ENCODE data around the gene ZNF462.
A peak's percentile ranks its signal among the peaks of the same experiment; 100 is the strongest.

ZNF462 gene

DNA sequence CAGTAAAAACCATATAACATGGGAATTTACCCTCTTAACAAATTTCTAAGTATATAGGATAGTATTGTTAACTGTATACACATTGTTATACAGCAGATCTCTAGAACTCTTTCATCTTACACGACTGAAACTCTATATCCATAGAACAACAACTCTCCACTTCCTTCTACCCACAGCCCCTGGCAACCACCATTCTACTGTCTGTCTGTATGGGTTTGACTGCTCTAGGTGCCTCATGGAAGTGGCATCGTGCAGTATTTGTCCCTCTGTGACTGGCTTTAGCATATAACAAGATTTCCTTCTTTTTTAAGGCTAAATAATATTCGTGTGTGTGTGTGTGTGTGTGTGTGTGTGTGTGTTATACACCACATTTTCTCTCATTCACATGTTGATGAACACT lies 100.7 kb downstream of the ZNF462 start:
- ATAC-seq (replicated peaks) (no peak), DNase-seq (no peak)
- H3K9me3 Mint-ChIP-seq, result peaks cover 3 to 5% of the 10 kb centered on the region in 2 donors
- H3K4me1 Mint-ChIP-seq, result no peaks in the 10 kb centered on the region
- peaks cover 4 to 5% of the 10 kb centered on the region in 2 donors for H3K27me3 Mint-ChIP-seq
- no peaks in the 10 kb centered on the region for H3K36me3 Mint-ChIP-seq
- no peak overlapping the region for H3K4me3 Mint-ChIP-seq
- no peak overlapping the region for H3K27ac Mint-ChIP-seq

DNA sequence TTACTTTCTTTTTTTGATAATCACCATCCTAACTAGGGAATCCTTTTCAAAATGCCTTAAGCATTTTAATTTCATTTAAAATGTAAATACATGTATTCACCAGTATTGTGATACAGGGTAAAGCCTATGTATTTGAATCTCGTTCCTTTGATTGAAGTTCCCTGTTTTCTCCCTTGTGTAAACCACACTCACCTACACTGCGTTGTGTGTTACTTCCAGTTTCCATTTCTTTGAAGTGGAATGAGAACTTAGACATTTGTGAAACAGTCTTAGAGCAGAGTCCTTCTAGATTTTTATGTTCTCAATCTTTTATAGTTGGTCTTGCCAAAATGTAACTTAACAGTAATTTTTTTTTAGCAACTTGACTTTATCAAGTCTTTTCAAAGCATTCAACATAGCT lies 101.4 kb downstream of the ZNF462 start:
- no peaks in the 10 kb centered on the region for H3K36me3 Mint-ChIP-seq
- ATAC-seq (replicated peaks), result peak; percentile 36 to 56
- no peak for DNase-seq
- peaks cover 3 to 5% of the 10 kb centered on the region in 2 donors for H3K9me3 Mint-ChIP-seq
- no peaks in the 10 kb centered on the region for H3K4me1 Mint-ChIP-seq
- H3K27ac Mint-ChIP-seq, result no peak overlapping the region
- H3K4me3 Mint-ChIP-seq, result no peak overlapping the region
- H3K27me3 Mint-ChIP-seq, result peaks cover 5% of the 10 kb centered on the region in 2 donors

DNA sequence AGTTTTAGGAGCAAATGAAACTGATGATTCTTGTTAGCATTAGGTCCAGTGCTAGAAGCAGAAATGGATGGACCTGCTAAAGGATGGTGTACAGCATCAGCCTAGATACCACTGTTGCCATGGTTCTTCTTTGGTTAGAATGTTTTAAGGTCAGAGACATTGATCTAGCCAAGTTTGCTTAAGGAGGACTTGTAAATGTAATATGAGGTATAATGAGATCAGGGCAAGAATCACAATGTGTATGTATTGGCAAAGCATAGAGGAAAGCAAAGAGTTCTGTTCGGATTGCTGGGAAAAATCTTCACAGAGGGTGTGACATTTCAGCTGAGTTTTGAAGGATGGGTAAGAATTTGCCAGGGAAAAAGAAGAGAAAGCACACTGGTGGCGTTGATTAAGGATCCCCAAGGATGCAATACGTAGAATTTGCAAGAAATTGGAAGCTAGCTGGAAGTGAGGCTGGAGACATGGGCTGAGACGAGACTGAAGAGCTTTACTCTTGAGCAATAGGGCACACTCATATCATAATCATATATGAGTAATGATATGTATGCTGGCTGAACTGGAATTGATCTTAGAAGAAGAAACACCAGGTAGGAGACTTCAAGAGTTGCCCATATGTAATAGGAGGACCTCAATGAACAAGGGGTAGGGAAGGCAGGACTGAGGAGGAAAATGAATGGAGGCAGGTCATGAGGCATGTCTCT lies 102.0 kb downstream of the ZNF462 start:
- DNase-seq, result no peak
- no peak for ATAC-seq (replicated peaks)
- Mint-ChIP-seq H3K4me3 (no peak overlapping the region), H3K9me3 (peaks cover 3 to 5% of the 10 kb centered on the region in 2 donors), H3K4me1 (no peaks in the 10 kb centered on the region), H3K36me3 (no peaks in the 10 kb centered on the region), H3K27me3 (peaks cover 5 to 8% of the 10 kb centered on the region in 2 donors), H3K27ac (no peak overlapping the region)

DNA sequence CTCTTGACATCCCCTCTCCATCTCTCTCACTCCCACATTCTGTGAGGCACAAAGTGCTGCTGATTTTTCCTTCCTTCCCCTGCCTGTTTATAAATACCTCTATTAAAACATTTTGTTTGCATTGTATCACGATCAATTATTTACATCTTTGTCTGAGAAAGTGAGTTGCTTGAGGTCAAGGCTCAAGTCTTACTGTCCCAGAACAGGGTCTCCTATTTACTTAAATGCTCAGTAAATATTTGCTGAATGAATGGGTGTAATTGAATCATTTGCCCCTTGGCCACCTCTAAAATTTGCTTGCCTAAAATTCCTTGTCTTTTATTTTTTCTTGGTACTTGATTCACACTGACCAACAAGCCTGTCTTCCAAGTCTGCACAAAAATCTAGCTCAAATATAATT lies 103.5 kb downstream of the ZNF462 start:
- Mint-ChIP-seq H3K4me3 (no peak overlapping the region), H3K27ac (no peak overlapping the region), H3K27me3 (peaks cover 5 to 8% of the 10 kb centered on the region in 2 donors), H3K36me3 (no peaks in the 10 kb centered on the region), H3K4me1 (no peaks in the 10 kb centered on the region), H3K9me3 (peaks cover 3% of the 10 kb centered on the region in 2 donors)
- DNase-seq (no peak), ATAC-seq (replicated peaks) (no peak)

DNA sequence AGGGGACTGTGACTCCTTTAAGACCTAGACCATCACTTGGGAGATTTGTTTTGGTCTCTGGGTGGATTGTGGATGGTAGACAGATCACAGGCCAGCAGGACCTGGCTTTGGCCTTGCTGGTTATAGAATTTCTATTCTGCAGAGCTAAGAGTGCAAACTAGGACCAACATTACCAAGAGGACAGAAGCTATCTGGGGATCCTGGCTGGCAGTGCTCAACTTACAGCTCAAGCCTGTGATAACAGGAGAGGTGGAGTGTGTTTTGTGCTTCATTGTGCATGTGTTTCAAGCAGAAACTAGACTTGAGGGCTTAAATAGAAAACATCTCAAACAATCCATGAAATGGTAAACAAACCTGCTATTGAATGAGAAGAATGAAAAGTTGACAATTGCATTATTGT lies 106.7 kb downstream of the ZNF462 start:
- H3K27me3 Mint-ChIP-seq, result peaks cover 8 to 10% of the 10 kb centered on the region in 2 donors
- ATAC-seq (replicated peaks), result no peak
- H3K36me3 Mint-ChIP-seq, result no peaks in the 10 kb centered on the region
- no peak overlapping the region for H3K4me3 Mint-ChIP-seq
- DNase-seq, result no peak
- no peaks in the 10 kb centered on the region for H3K9me3 Mint-ChIP-seq
- H3K27ac Mint-ChIP-seq, result no peak overlapping the region
- H3K4me1 Mint-ChIP-seq, result no peaks in the 10 kb centered on the region

DNA sequence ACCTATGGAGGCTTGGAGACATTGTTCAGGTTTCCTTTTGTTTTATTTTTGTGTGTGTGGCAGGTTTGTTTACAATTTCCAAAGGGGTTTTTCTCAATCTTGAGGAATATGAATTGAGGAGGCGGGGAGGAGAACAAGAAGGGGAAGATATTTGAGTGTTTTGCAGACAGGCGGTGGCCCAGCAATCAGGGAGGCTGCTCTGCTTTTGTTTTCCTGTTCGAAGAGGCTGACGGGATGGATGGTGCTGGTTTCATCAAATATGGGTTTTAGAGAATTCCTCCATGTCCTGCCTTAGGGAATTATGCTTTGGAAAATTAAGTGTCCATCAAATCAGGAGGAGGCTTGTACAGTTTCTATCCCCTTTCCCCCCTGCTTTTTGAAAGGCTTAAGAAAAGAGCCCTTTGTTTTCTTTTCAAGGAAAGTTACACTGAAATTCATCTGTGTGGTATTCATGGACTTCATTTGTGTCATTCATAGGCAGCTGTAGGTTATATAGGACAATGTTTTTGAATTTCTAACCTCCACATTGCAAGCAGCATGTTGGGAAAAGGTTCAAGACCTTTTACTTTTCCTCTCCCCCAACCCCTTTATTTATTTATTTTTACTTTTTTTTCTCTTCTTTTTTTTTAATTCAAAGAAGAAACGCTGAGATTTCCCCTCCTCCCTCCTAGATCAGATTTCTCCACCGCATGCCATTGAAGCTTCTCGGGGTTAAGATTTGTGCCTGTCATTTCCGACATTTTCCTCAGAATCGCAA lies 107.4 kb downstream of the ZNF462 start:
- Mint-ChIP-seq H3K36me3 (no peaks in the 10 kb centered on the region), H3K4me1 (no peaks in the 10 kb centered on the region), H3K9me3 (no peaks in the 10 kb centered on the region), H3K4me3 (no peak overlapping the region), H3K27ac (no peak overlapping the region), H3K27me3 (peaks cover 9 to 10% of the 10 kb centered on the region in 2 donors)
- no peak for ATAC-seq (replicated peaks)
- no peak for DNase-seq

DNA sequence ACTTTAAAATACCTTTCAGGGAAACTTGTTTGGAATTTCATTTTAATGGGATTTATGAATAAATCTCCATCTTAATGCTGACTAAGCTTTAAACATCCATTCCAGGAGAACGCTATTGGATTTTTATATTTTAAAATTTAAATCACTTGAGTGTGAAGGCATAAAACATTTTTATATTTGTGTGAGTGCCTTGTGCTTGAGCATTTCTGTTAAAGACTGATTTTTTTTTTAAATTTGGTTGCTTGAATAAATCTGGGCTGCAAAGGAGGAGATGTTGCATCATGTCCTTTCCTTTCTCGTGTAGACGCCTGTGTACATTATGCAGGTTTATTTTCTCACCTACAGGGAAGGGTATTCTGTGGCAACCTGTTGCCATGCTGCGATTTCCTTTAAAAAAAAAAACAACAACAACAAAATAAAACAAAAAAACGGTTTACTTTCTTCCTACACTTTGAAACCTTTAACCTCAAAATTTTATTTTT lies 108.1 kb downstream of the ZNF462 start:
- H3K4me1 Mint-ChIP-seq, result no peaks in the 10 kb centered on the region
- no peak overlapping the region for H3K27ac Mint-ChIP-seq
- H3K36me3 Mint-ChIP-seq, result no peaks in the 10 kb centered on the region
- ATAC-seq (replicated peaks) (no peak), DNase-seq (no peak)
- no peaks in the 10 kb centered on the region for H3K9me3 Mint-ChIP-seq
- no peak overlapping the region for H3K4me3 Mint-ChIP-seq
- peaks cover 9 to 11% of the 10 kb centered on the region in 2 donors for H3K27me3 Mint-ChIP-seq

DNA sequence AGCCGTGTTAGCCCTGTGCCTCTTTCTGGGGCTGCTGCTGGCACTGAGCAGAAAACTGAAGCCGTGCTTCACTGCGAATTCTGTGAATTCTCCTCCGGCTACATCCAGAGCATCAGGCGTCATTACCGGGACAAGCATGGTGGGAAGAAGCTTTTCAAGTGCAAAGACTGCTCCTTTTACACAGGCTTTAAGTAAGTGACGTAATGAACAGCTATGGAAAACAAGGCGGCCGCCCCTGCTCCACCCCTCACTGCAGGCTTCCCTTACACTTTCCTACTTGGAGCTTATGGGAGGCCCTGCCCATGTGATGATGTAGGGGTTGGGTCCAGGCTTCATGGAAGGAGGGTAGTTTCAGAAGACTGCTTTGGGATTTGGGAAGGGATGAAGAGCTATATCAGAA lies 109.1 kb downstream of the ZNF462 start:
- H3K27me3 Mint-ChIP-seq, result peaks cover 9 to 11% of the 10 kb centered on the region in 2 donors
- no peak overlapping the region for H3K27ac Mint-ChIP-seq
- DNase-seq (no peak), ATAC-seq (replicated peaks) (no peak)
- H3K4me3 Mint-ChIP-seq, result no peak overlapping the region
- H3K4me1 Mint-ChIP-seq, result no peaks in the 10 kb centered on the region
- no peaks in the 10 kb centered on the region for H3K9me3 Mint-ChIP-seq
- H3K36me3 Mint-ChIP-seq, result no peaks in the 10 kb centered on the region

DNA sequence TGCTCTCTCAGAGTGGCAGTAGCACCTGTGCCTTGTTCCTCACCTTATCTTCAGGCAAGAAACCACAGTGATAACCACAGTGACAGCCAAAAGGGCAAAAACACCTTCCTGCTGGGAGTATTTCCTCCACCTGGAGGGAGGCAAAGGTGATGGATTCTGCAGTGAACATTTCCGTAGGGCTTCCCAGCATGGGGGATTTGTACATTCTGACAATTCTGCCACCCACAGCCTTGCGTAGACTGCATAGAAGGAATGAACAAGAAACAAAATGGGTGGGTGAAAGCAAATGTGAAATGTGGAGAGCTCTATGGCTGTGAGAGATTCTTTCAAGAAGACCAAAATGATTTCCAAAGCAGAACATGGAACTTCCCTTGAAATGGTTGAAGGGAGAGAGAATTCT lies 111.4 kb downstream of the ZNF462 start:
- no peak for ATAC-seq (replicated peaks)
- no peak for DNase-seq
- peaks cover 8 to 11% of the 10 kb centered on the region in 2 donors for H3K27me3 Mint-ChIP-seq
- no peaks in the 10 kb centered on the region for H3K4me1 Mint-ChIP-seq
- H3K27ac Mint-ChIP-seq, result no peak overlapping the region
- no peaks in the 10 kb centered on the region for H3K9me3 Mint-ChIP-seq
- H3K36me3 Mint-ChIP-seq, result no peaks in the 10 kb centered on the region
- no peak overlapping the region for H3K4me3 Mint-ChIP-seq

DNA sequence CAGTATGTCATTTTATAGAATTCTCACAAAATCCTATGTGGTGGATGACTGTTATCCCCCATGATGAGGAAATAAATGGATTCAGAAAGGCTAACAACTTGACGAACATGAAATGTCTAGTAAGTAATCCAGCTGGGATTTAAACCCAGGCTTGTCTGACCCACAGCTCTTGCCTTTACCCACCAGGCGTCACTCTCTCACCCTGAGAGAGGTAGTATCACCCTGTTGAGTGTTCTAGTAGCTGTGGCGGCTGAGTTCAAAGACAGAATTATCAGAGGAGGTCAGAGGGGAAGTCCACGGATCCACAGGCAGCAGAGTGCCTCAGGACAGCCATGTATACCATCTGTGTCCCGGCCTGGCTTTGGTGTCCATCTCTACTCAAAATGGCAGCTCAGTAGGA lies 113.8 kb downstream of the ZNF462 start:
- no peak for ATAC-seq (replicated peaks)
- Mint-ChIP-seq H3K27me3 (peaks cover 5 to 11% of the 10 kb centered on the region in 2 donors), H3K9me3 (no peaks in the 10 kb centered on the region), H3K27ac (no peak overlapping the region), H3K4me3 (no peak overlapping the region), H3K36me3 (no peaks in the 10 kb centered on the region), H3K4me1 (peaks cover 2 to 14% of the 10 kb centered on the region in 2 donors)
- DNase-seq, result no peak

DNA sequence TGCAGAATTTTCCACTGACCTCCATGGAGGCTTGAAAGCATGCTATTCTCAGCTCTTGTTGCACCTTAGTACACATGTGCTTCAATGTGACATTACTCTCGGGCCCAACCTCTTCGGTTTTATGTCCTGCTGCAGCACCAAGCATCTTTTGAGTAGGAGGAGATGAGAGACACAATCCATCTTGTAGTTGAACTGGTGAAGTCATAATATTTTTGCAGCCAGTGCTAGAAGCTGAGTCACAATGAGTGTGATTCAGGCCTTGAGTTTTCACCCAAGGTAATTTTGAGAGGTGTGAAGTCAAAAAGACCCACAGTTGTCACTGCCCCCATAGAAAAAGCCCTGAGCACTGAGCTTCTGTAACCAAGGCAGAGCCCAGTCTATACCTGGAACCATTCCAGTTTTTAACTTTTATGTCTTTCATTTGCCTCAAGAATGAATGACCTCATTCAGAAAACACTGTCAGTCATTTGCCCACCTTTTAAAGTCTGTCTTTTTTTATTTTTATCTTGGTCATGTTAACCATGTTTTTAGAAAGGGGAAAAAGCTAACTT lies 117.7 kb downstream of the ZNF462 start:
- no peak overlapping the region for H3K4me3 Mint-ChIP-seq
- no peak for DNase-seq
- no peaks in the 10 kb centered on the region for H3K27me3 Mint-ChIP-seq
- no peak overlapping the region for H3K27ac Mint-ChIP-seq
- H3K36me3 Mint-ChIP-seq, result no peaks in the 10 kb centered on the region
- no peak for ATAC-seq (replicated peaks)
- H3K9me3 Mint-ChIP-seq, result no peaks in the 10 kb centered on the region
- H3K4me1 Mint-ChIP-seq, result peaks cover 12 to 31% of the 10 kb centered on the region in 2 donors

DNA sequence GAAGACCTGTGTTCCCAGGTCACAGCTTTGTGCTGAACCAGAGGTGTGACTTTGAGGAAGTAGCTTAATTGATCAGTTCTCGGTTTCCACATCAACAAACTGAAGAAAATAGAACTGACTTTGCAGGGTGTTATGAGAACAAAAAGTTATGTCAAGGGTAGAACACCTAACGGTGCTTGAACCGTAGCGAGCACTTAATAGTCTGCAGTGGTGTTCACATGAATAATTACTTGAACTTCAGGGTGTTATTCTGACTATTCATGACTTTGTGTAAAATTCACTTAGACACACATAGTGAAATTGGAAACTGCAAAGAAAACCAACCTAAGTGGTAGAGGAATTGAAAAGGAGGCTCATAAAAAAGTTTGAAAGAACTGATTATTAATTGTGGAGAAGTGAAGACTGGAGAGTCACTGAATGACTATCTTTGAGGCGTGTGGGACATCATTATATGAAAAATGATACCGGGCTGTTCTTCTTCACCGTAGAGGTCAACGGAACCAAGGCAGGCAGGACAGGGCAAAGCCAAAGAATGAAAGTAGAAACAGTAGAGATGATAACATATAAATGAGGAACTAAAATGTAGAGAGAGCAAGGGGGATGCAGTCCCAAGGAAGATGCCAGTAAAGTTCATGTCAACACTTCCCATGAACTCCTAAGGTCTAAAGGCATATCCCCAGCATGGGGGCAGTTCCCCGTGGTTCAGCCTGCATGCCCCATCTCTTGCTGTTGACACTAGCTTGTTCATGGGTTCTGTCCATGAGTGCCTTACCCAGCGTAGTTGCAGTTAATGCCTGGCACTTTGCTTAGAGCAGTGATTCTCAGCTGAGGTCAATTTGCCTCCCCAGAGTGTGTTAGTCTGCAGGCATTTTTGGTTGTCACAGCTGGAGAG lies 118.7 kb downstream of the ZNF462 start:
- H3K4me1 Mint-ChIP-seq, result peaks cover 12 to 31% of the 10 kb centered on the region in 2 donors
- no peaks in the 10 kb centered on the region for H3K9me3 Mint-ChIP-seq
- no peaks in the 10 kb centered on the region for H3K27me3 Mint-ChIP-seq
- no peak overlapping the region for H3K4me3 Mint-ChIP-seq
- peak; percentile 86 to 87 for ATAC-seq (replicated peaks)
- no peaks in the 10 kb centered on the region for H3K36me3 Mint-ChIP-seq
- H3K27ac Mint-ChIP-seq, result peak overlapping the region; percentile 16
- DNase-seq, result peak; percentile 29

DNA sequence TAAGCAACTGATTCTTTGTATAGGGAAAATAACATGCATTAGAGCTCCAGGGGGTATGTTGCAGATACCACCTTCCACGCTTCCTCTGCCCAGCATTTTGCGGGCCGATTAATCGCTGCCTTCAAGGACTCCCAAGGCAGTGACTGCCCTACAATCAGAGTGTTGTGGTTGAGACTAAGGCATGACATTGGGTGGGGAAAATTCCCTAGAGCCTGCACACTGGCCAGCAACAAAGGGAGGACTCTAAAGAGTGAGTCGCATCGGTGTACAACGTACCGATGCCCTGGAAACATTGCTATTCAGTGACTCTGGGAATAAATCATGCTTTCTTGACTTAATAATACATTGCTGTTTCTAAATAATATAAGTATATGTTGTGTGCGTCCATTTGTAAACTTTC lies 119.7 kb downstream of the ZNF462 start:
- no peaks in the 10 kb centered on the region for H3K9me3 Mint-ChIP-seq
- H3K27me3 Mint-ChIP-seq, result no peaks in the 10 kb centered on the region
- H3K27ac Mint-ChIP-seq, result no peak overlapping the region
- H3K4me3 Mint-ChIP-seq, result no peak overlapping the region
- ATAC-seq (replicated peaks), result no peak
- H3K36me3 Mint-ChIP-seq, result no peaks in the 10 kb centered on the region
- DNase-seq, result no peak
- H3K4me1 Mint-ChIP-seq, result peaks cover 12 to 35% of the 10 kb centered on the region in 2 donors

DNA sequence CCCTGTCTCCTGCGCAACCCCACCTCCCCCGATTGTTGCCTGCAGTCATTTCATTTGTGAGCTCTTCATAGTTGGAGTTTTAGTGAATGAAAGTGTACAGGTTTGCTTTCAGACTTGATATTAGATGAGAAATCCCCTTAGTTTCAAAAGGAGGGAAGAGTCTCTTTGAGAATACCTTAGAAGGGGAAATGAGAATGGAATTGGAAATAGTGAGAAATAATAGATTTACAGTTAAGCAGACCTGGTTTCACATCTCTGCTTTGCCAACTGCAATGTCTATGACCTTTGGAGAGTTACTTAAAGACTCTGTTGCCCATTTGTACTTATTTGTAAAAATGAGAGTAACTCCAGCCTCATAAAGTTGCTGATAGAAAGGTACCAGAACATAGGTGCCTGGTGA lies 120.4 kb downstream of the ZNF462 start:
- Mint-ChIP-seq H3K4me1 (peaks cover 12 to 35% of the 10 kb centered on the region in 2 donors), H3K27me3 (peaks cover 0 to under 1% of the 10 kb centered on the region in 2 donors), H3K27ac (no peak overlapping the region), H3K36me3 (no peaks in the 10 kb centered on the region), H3K9me3 (peaks cover 0 to 2% of the 10 kb centered on the region in 2 donors), H3K4me3 (peak overlapping the region in 1 of 2 donors; percentile 12)
- DNase-seq (no peak), ATAC-seq (replicated peaks) (peak; percentile 41 to 44)
